GM21390 (cell line): Measurements from ENCODE around the gene RB1.

Experiments used
- ATAC-seq: cut with Tn5 transposase; IDR thresholded peaks from one replicate; pipeline ENCODE4 v1.9.1; 2021; ENCODE audit not compliant: unreplicated experiment

The RB1 gene

GRCh38 chr13:48492096-48492440 is 188.5 kb downstream of the RB1 start:
- ATAC-seq = peak; percentile 53

GRCh38 chr13:48492470-48493065 is 189.0 kb downstream of the RB1 start:
- ATAC-seq = peak; percentile 71

GRCh38 chr13:48493066-48493765 is 189.7 kb downstream of the RB1 start:
- no peak for ATAC-seq

- no peak for ATAC-seq
These were observed 190.3 kb downstream of the RB1 start for GRCh38 chr13:48493851-48494250.

- no peak for ATAC-seq
These were observed 191.3 kb downstream of the RB1 start for GRCh38 chr13:48494874-48495273.

GRCh38 chr13:48496271-48497161 is 193.0 kb downstream of the RB1 start:
- ATAC-seq = no peak

GRCh38 chr13:48497669-48498068 is 194.1 kb downstream of the RB1 start:
- ATAC-seq = no peak

GRCh38 chr13:48500652-48501197 is 197.2 kb downstream of the RB1 start:
- ATAC-seq = no peak

- ATAC-seq = peak; percentile 34
These were observed 198.2 kb downstream of the RB1 start for GRCh38 chr13:48501705-48502104.

GRCh38 chr13:48502601-48503319 is 199.2 kb downstream of the RB1 start:
- ATAC-seq = no peak

GRCh38 chr13:48504606-48505005 is 201.1 kb downstream of the RB1 start:
- no peak for ATAC-seq

- no peak for ATAC-seq
These were observed 201.5 kb downstream of the RB1 start for GRCh38 chr13:48505012-48505411.

GRCh38 chr13:48505597-48506091 is 202.1 kb downstream of the RB1 start:
- ATAC-seq = peak; percentile 74

GRCh38 chr13:48506092-48506701 is 202.6 kb downstream of the RB1 start:
- peak; percentile 22 for ATAC-seq

GRCh38 chr13:48507021-48507420 is 203.5 kb downstream of the RB1 start:
- no peak for ATAC-seq

GRCh38 chr13:48508011-48508410 is 204.5 kb downstream of the RB1 start:
- no peak for ATAC-seq

- no peak for ATAC-seq
These were observed 207.1 kb downstream of the RB1 start for GRCh38 chr13:48510698-48511097.

- no peak for ATAC-seq
These were observed 208.2 kb downstream of the RB1 start for GRCh38 chr13:48511621-48512230.

GRCh38 chr13:48514793-48515192 is 211.2 kb downstream of the RB1 start:
- no peak for ATAC-seq

- no peak for ATAC-seq
These were observed 212.2 kb downstream of the RB1 start for GRCh38 chr13:48515732-48516131.
